Measurements from ENCODE around the gene TGM5. TPM values are rescaled to one million over a fixed set of nuclear protein-coding genes. Genes with fewer than 3 reads are reported as not detected.

Gene TGM5
- total RNA-seq, 1 donor from 2014 or later = not detected

DNA sequence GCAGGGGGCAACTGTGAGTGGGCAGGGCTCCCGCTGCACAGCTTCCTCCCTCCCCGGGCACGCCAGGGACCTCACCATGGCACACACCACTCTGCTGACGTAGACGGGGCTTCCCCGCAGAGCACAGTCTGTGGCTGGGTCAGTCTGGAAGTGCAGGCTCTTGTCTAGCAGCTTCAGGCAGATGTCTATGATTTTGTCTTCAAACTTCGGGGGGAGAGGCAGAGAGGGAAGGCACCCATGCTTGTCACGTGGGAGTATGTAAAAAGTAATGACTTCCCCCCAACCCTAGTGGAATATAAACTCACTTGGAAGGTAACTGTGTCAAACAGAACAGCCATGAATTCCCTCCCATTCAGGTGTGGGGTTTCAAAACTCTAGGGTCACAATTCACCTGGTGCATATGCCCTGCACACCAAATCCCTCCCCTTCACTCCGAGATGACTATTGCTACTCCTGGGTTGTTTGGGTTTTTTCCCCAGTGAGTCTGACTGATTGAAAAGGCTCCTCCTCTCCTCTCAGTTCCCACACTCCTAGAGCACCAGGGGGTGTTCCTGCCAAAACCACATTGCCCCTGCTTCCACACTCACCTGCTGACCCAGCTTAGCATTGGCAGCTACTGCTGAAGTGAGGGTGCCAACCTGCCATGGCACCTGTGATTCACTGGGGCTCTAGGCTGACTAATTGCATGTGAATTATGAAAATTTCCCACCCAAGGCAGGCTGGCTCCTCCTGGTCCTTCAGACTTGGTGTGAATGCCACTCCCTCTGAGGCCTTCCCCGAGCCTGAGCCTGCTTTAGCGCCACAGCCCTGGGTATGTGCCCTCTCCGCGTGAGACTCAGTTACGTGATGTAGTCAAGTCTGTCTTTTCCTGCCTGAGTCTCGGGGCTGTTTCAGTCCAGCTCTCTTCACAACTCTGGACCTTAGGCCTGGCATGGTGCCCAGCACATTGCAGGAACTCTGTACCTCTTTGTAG lies 13.0 kb downstream of the TGM5 start:
- Mint-ChIP-seq H3K27me3 (ENCODE audit: unreplicated experiment) (peaks cover 8% of the 10 kb centered on the region), H3K27ac (ENCODE audit: unreplicated experiment) (no peak overlapping the region), H3K36me3 (ENCODE audit: low read depth, unreplicated experiment) (peaks cover 4% of the 10 kb centered on the region), H3K4me1 (ENCODE audit: unreplicated experiment) (no peaks in the 10 kb centered on the region), H3K4me3 (ENCODE audit: unreplicated experiment) (no peak overlapping the region), H3K9me3 (ENCODE audit: unreplicated experiment) (no peaks in the 10 kb centered on the region)
- DNase-seq (ENCODE audit: low spot score) = no peak
- no peak for TF ChIP-seq CTCF (IDR thresholded peaks at IDR 0.05; ENCODE audit: unreplicated experiment)

GRCh38 chr15:43251871-43252250 lies 14.9 kb downstream of the TGM5 start:
- DNase-seq (ENCODE audit: low spot score) = no peak
- Mint-ChIP-seq H3K27me3 (ENCODE audit: unreplicated experiment) (peaks cover 7% of the 10 kb centered on the region), H3K4me3 (ENCODE audit: unreplicated experiment) (no peak overlapping the region), H3K27ac (ENCODE audit: unreplicated experiment) (peak overlapping the region; percentile 34), H3K36me3 (ENCODE audit: low read depth, unreplicated experiment) (peaks cover 4% of the 10 kb centered on the region), H3K4me1 (ENCODE audit: unreplicated experiment) (no peaks in the 10 kb centered on the region), H3K9me3 (ENCODE audit: unreplicated experiment) (no peaks in the 10 kb centered on the region)
- TF ChIP-seq CTCF (IDR thresholded peaks at IDR 0.05; ENCODE audit: unreplicated experiment) = no peak

- H3K27ac Mint-ChIP-seq (ENCODE audit: unreplicated experiment) = no peak overlapping the region
- no peak for TF ChIP-seq CTCF (IDR thresholded peaks at IDR 0.05; ENCODE audit: unreplicated experiment)
- H3K4me1 Mint-ChIP-seq (ENCODE audit: unreplicated experiment) = peaks cover 4% of the 10 kb centered on the region
- H3K27me3 Mint-ChIP-seq (ENCODE audit: unreplicated experiment) = peaks cover 5% of the 10 kb centered on the region
- no peak overlapping the region for H3K4me3 Mint-ChIP-seq (ENCODE audit: unreplicated experiment)
- H3K36me3 Mint-ChIP-seq (ENCODE audit: low read depth, unreplicated experiment) = peaks cover 4% of the 10 kb centered on the region
- no peaks in the 10 kb centered on the region for H3K9me3 Mint-ChIP-seq (ENCODE audit: unreplicated experiment)
- no peak for DNase-seq (ENCODE audit: low spot score)
Measured at GRCh38 chr15:43251185-43251870, 15.4 kb downstream of the TGM5 start.

DNA sequence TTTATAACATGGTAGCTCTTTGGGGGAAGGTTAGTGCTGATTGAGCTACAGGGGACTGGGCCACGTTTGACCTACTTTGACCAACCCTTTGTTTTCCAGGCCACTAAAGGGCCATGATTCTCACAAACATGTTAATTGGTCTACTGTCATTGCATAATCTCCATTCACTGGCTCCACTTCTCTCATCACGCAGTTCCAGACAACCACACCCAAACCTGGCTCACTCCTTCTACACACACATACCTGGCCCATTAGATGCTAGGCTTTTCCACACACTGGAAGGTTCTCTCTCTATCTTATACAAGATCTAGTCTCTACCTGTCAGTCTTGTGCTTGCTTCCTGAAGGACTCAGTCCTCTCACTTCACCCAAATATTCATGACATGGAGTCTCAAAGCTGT lies 15.9 kb downstream of the TGM5 start:
- no peaks in the 10 kb centered on the region for H3K27me3 Mint-ChIP-seq (ENCODE audit: unreplicated experiment)
- H3K9me3 Mint-ChIP-seq (ENCODE audit: unreplicated experiment) = no peaks in the 10 kb centered on the region
- H3K36me3 Mint-ChIP-seq (ENCODE audit: low read depth, unreplicated experiment) = peaks cover 4% of the 10 kb centered on the region
- no peak overlapping the region for H3K4me3 Mint-ChIP-seq (ENCODE audit: unreplicated experiment)
- no peak for TF ChIP-seq CTCF (IDR thresholded peaks at IDR 0.05; ENCODE audit: unreplicated experiment)
- no peak overlapping the region for H3K27ac Mint-ChIP-seq (ENCODE audit: unreplicated experiment)
- no peak for DNase-seq (ENCODE audit: low spot score)
- peaks cover 8% of the 10 kb centered on the region for H3K4me1 Mint-ChIP-seq (ENCODE audit: unreplicated experiment)
